Ovary (tissue), 9 donors: ENCODE data around the gene SMDT1. TPM values are rescaled to one million over a fixed set of nuclear protein-coding genes. Genes with fewer than 3 reads are reported as not detected.
A peak's percentile ranks its signal among the peaks of the same experiment; 100 is the strongest.
"Not testable (repeated sequence)": the region's sequence is repeated elsewhere in the genome, so short reads cannot be mapped to it uniquely, and the experiment has no call there.

ENCODE experiments used
- DNase-seq, 5 donors: peaks; one replicate each; pipeline ENCODE4 v3.0.0-alpha.2; 2019 to 2020
- H3K27ac ChIP-seq, 2 donors: fragments of 200-600 bp; one replicate each; pipeline versions ENCODE4 v1.5.1 to v1.8.0; 2019 to 2022
- H3K27me3 ChIP-seq: fragments of 200-600 bp; one replicate; pipeline ENCODE4 v1.8.0; 2022
- H3K36me3 ChIP-seq: fragments of 200-600 bp; sonication (generic); one replicate; pipeline ENCODE4 v1.5.1; 2019
- H3K4me1 ChIP-seq: one replicate; pipeline ENCODE4 v1.8.1; 2013; ENCODE audit warnings: mild to moderate bottlenecking, moderate library complexity; ENCODE audit not compliant: insufficient read depth
- H3K4me3 ChIP-seq: fragments of 200-600 bp; sonication (generic); one replicate; pipeline ENCODE4 v1.5.1; 2017
- H3K9me3 ChIP-seq, 2 donors: fragments of 200-600 bp in 1 of 2; sonication (generic) in 1 of 2; one replicate each; pipeline versions ENCODE4 v1.5.1 to v1.8.1; 2013 to 2019; ENCODE audit warnings: mild to moderate bottlenecking in 1 of 2, moderate library complexity in 1 of 2
- EP300 ChIP-seq: sonication (generic); formaldehyde crosslinking; IDR thresholded peaks from one replicate; pipeline ENCODE4 v1.6.1; 2017; ENCODE audit warnings: antibody characterized with exemption
- POLR2A ChIP-seq: fragments of 450-650 bp; IDR thresholded peaks from one replicate; pipeline ENCODE4 v1.6.1; 2017; ENCODE audit warnings: antibody characterized with exemption, mild to moderate bottlenecking, moderate library complexity
- WGBS, 3 donors: extraction: QIAGEN DNeasy Blood & Tissue Kit in 1 of 3; methylation state at CpG; one replicate each; pipeline versions ENCODE4 v1.1.5 to v1.1.7; 2013 to 2017; 5-methylcytosine and 5-hydroxymethylcytosine counted together
- intact Hi-C, 4 donors: fragments of 100-400 bp; cut with DNase I; formaldehyde crosslinking; loops; one replicate each; pipeline versions ENCODE4 v1.11.0 to v1.15.1; 2022 to 2023
- polyA plus RNA-seq, 2 donors: library from polyadenylated mRNA; stranded (reverse); fragments of 200-250 nt in 1 of 2; fragments of 350-450 nt in 1 of 2; fragmentation: Illumina TruSeq in 1 of 2; extraction: RNeasy Lipid Tissue Mini Kit (QIAGEN cat#74804) in 1 of 2; gene quantifications; one replicate each; pipeline ENCODE4 v1.2.3, GENCODE V29; 2013 to 2014
- total RNA-seq, 7 donors: library from RNA; depleted of rRNA in 2 of 7; stranded (reverse); fragments of >200 nt in 2 of 7; fragmentation: NEBNext Ultra II Directional in 3 of 7; extraction: Animal tissue kit (Norgen Biotek cat#: 25700) in 3 of 7; gene quantifications; one replicate each; pipeline versions ENCODE4 v1.1.0 to v1.2.4, GENCODE V29; 2016 to 2023
- TF ChIP-seq, protein P1 (sequence below), 3 donors: fragments of 450-650 bp in 2 of 3; fragments of 200-600 bp in 1 of 3; IDR thresholded peaks; one replicate each; pipeline versions ENCODE4 v1.5.1 to v1.8.0; 2016 to 2022; ENCODE audit warnings: antibody characterized with exemption in 3 of 3, mild to moderate bottlenecking in 1 of 3
- donor health status: DM: no; HTN: no; CAD: no; lungs with moderate emphysema.
- donor health status: DM: no; HTN: no; CAD: no.
- donor health status: Bipolar disorder and iron deficiency.
- donor health status: DM: yes; HTN: yes; CAD: no.
- donor health status: DM: no; HTN: no; CAD: no.
- donor health status: DM: yes; HTN: yes; CAD: no.

The SMDT1 gene
- total and polyA plus RNA-seq, 9 donors: 26.3 to 287 (median 130) TPM

DNA sequence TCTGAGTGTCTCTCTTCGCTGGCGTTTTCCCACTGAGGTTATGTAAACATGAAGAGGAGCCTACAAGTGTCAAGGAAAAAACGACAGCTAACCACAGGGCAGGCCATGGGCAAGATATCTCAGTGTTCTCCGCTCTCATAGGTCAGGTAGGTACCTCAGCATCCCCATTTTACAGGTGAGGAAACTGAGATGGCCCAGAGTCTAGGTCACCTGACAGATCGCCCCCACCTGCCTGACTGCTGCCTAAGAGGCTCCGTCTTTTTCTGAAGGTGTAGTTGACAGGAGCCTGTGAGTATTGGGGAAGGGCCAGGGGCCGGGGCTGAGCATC lies 11.9 kb downstream of the SMDT1 start:
- H3K4me1 ChIP-seq: peaks cover 8% of the 10 kb centered on the region
- DNase-seq: peak in 1 of 5 donors; percentile 32
- intact Hi-C loops: loop anchor here in 2 of 4 donors (5.0 to 10.0 kb wide), 2 partner anchors 183 to 346 kb away; partner anchors contain the start of gene TCF20 (in 1 of the 2)
- peak overlapping the region; percentile 49 to 84 for H3K27ac ChIP-seq
- no peaks in the 10 kb centered on the region for H3K36me3 ChIP-seq
- H3K9me3 ChIP-seq: no peaks in the 10 kb centered on the region
- no peaks in the 10 kb centered on the region for H3K27me3 ChIP-seq
- TF ChIP-seq EP300 (no peak), POLR2A (no peak)
- TF ChIP-seq, protein P1, sequence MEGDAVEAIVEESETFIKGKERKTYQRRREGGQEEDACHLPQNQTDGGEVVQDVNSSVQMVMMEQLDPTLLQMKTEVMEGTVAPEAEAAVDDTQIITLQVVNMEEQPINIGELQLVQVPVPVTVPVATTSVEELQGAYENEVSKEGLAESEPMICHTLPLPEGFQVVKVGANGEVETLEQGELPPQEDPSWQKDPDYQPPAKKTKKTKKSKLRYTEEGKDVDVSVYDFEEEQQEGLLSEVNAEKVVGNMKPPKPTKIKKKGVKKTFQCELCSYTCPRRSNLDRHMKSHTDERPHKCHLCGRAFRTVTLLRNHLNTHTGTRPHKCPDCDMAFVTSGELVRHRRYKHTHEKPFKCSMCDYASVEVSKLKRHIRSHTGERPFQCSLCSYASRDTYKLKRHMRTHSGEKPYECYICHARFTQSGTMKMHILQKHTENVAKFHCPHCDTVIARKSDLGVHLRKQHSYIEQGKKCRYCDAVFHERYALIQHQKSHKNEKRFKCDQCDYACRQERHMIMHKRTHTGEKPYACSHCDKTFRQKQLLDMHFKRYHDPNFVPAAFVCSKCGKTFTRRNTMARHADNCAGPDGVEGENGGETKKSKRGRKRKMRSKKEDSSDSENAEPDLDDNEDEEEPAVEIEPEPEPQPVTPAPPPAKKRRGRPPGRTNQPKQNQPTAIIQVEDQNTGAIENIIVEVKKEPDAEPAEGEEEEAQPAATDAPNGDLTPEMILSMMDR (IDR thresholded peaks at IDR 0.05): no peak
- peak overlapping the region; percentile 89 for H3K4me3 ChIP-seq
- WGBS, 3 donors: 15 to 24% (median 17%) methylated on average over 7 of the region's 7 CpGs

DNA sequence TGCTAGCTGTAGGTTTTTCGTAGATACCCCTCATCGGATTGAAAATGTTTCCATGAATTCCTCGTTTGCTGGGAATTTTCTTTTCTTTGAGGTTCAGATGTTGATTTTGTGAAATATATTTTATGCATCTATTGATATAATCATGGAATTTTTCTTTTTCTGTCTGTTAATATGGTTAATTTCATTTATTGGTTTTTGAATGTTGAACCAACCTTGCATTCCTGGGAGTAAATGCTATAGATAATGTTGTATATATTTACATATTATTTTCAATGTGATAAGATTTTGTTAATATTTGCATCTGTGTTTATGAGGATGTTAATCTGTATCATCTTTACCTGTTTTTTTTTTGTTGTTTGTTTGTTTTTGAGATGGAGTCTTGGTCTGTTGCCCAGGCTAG lies 21.7 kb downstream of the SMDT1 start:
- no peak for TF ChIP-seq POLR2A
- TF ChIP-seq, protein P1 (IDR thresholded peaks at IDR 0.05): no peak
- no peak for TF ChIP-seq EP300
- H3K9me3 ChIP-seq: peaks cover 0 to 6% of the 10 kb centered on the region in 2 donors
- no peaks in the 10 kb centered on the region for H3K27me3 ChIP-seq
- H3K36me3 ChIP-seq: no peaks in the 10 kb centered on the region
- H3K4me3 ChIP-seq: no peak overlapping the region
- H3K4me1 ChIP-seq: no peaks in the 10 kb centered on the region
- H3K27ac ChIP-seq: no peak overlapping the region
- WGBS, 3 donors: 95 to 99% (median 98%) methylated on average over 3 of the region's 3 CpGs
- DNase-seq: no peak
- intact Hi-C loops: no loop called here

DNA sequence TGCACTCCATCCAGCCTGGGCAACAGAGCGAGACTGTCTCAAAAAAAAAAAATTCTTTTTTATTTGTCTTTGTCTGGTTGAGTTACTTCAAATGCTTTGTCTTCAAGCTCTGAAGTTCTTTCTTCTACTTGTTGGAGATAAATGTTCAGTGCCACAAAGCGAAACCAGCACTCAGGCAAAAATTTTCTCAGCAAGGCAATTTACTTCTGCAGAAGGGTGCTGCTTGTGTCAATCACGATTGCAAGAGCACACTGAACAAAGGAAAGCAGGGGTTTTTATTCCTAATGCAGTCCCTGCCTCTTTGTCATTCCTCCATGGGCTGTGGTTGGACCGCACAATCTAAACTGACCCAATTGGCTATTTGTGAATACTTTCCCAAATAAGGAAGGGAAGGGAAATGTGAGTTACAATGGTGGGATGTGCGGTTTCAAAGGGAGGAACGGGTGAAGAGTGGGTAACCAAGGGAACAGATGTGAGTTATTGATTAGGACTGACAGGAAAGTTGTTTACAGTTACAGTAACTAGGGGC lies 24.9 kb downstream of the SMDT1 start:
- DNase-seq, H3K4me1 ChIP-seq, H3K27ac ChIP-seq, H3K9me3 ChIP-seq, H3K27me3 ChIP-seq, H3K4me3 ChIP-seq, H3K36me3 ChIP-seq, intact Hi-C loops: not testable (repeated sequence)
- WGBS, 3 donors: 94 to 95% (median 95%) methylated on average over 6 of the region's 6 CpGs

DNA sequence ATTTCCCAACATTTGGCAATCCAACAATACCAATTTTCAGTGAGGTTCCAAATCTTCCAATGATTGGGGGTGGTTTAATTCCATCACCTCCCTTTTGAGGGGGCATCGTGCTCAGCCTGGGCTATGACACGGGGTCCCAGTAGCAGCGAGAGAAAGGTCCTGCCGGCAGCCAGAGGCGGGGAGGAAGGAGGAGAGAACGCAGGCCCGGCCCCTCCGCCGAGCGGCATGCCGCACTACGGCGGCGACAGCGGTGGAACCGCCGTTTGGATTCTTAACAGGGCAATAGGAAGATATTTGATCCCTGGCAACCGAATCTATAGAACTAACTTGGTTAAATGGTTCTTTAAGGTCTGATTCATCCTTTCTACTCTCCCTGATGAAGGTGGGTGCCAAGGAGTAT lies 29.3 kb downstream of the SMDT1 start:
- H3K36me3 ChIP-seq: no peaks in the 10 kb centered on the region
- no peak for DNase-seq
- intact Hi-C loops: no loop called here
- TF ChIP-seq POLR2A (no peak), EP300 (no peak)
- TF ChIP-seq, protein P1 (IDR thresholded peaks at IDR 0.05): no peak
- WGBS, 3 donors: 71 to 75% (median 73%) methylated on average over 18 of the region's 18 CpGs
- H3K4me1 ChIP-seq: no peaks in the 10 kb centered on the region
- H3K9me3 ChIP-seq: no peaks in the 10 kb centered on the region
- no peak overlapping the region for H3K27ac ChIP-seq
- H3K27me3 ChIP-seq: no peaks in the 10 kb centered on the region
- H3K4me3 ChIP-seq: no peak overlapping the region

DNA sequence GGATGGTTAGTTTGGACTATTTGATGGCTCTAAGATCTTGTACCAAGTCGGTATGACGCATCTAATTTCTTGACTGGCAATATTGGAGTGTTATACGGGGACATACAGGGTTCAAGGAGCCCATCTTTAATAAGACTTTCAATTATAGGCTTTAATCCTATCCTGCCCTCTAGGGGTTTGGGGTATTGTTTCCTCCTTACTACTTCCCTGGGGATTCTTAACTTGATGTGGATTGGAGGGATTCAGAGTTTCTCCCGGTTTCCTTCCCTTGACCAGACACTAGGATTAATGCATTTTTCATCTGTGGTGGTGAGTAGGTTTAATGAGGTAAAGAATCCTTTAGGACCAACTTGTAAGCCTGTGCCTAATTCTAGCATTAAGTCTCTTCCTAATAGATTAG lies 32.3 kb downstream of the SMDT1 start:
- Histone ChIP-seq H3K27me3 (no peaks in the 10 kb centered on the region), H3K4me1 (peaks cover 1% of the 10 kb centered on the region), H3K36me3 (no peaks in the 10 kb centered on the region), H3K27ac (no peak overlapping the region), H3K9me3 (peaks cover 0 to 3% of the 10 kb centered on the region in 2 donors), H3K4me3 (no peak overlapping the region)
- no peak for TF ChIP-seq POLR2A
- TF ChIP-seq, protein P1 (IDR thresholded peaks at IDR 0.05): no peak
- no peak for TF ChIP-seq EP300
- 88 to 94% (median 89%) methylated on average over 4 of the region's 4 CpGs for WGBS, 3 donors
- intact Hi-C loops: no loop called here
- no peak for DNase-seq

DNA sequence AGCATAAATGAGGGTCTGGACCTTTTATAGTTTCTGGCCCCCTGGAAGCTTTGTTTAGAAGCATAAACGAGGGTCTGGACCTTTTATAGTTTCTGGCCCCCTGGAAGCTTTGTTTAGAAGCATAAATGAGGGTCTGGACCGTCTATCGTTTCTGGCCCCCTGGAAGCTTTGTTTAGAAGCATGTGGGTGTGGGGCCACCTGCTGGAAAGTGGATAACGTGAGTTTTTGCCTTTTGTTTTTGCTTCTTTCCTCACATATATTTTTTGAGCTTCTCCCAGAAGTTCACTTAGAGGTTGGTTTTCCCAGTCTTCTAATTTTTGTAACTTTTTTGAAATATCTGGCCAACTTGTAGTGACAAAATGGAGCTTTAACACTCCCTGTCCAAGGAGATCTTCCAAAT lies 33.3 kb downstream of the SMDT1 start:
- DNase-seq, intact Hi-C loops, H3K9me3 ChIP-seq, H3K27ac ChIP-seq, H3K4me3 ChIP-seq, H3K36me3 ChIP-seq, H3K27me3 ChIP-seq, H3K4me1 ChIP-seq: not testable (repeated sequence)
- WGBS, 3 donors: 15 to 24% (median 20%) methylated on average over 4 of the region's 4 CpGs
